Measurements from ENCODE around the gene CLTB.

CLTB gene

GRCh38 chr5:176400382-176401156 is 15.8 kb downstream of the CLTB start:
- DNase-seq: no peak

DNA sequence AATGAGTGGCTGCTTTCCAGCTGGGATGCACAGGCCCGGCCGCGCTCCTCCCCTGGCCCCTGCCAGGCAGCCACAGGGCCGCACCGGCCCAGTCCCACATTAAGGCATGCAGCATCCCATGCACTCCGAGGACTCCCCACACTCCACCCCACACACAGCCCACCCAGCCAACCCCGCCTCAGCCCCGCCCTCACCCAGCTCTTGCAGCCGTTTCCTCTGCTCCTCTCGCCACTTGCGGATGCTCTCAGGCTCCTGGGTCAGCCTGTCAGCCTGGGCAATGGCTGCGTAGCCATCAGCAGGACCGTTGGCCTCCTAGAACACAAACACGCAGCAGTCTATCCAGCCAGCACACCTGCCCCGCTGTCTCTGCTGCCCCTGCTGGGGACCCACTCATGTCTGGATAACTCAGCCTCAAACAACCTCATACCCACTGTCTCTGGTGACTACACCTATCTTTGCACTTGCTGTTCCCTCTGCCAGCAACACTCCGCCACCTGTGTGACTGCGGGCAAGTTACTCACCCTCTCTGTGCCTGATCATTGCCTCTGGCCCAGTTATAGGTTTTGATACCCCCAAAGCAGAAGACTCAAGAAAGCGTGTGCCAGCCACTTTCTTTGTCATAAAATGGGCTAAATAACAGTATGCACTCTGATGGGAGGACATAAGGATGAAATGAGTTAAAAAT is 18.5 kb downstream of the CLTB start:
- no peak for DNase-seq

DNA sequence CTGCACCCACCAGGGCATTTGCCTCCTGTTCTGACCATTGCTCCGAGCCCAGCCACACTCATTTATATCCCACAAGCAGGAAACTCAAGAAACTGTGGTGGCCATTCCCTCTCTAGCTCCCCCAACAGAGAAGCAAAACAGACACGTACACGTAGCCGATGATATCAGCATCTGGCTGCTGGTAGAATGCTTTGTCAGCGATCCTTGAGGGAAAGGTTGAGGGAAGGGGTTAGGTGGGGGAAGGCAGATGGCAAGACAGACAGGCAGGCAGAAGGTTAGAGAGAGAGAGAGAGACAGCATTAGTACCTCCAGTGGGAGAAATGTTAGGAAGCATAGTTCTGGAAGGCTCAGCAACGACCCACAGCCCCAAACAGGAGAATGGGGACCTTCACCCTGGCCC is 20.0 kb downstream of the CLTB start:
- DNase-seq: no peak

GRCh38 chr5:176394881-176395675 is 21.3 kb downstream of the CLTB start:
- no peak for DNase-seq

DNA sequence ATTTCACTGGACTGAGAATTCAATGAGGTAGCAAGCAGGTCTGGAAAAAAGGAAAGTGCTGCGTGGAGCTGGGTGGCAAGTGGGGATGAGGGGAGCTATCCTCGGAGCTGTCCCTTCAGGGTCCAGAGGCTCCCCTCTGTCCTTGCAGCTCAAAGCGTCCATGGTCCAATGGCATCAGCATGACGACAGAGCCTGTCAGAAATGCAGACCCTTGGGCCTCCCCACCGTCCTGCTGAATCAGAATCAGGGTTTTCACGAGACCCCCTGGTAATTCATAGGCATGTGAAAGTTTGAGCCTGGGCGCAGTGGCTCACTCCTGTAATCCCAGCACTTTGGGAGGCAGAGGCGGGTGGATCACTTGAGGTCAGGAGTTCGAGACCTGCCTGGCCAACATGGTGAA is 22.2 kb downstream of the CLTB start:
- DNase-seq: no peak

- DNase-seq: no peak
Measured at GRCh38 chr5:176392526-176392925, 23.8 kb downstream of the CLTB start.

- DNase-seq: no peak
Measured at GRCh38 chr5:176391999-176392398, 24.3 kb downstream of the CLTB start.

GRCh38 chr5:176391479-176391878 is 24.9 kb downstream of the CLTB start:
- DNase-seq: no peak

DNA sequence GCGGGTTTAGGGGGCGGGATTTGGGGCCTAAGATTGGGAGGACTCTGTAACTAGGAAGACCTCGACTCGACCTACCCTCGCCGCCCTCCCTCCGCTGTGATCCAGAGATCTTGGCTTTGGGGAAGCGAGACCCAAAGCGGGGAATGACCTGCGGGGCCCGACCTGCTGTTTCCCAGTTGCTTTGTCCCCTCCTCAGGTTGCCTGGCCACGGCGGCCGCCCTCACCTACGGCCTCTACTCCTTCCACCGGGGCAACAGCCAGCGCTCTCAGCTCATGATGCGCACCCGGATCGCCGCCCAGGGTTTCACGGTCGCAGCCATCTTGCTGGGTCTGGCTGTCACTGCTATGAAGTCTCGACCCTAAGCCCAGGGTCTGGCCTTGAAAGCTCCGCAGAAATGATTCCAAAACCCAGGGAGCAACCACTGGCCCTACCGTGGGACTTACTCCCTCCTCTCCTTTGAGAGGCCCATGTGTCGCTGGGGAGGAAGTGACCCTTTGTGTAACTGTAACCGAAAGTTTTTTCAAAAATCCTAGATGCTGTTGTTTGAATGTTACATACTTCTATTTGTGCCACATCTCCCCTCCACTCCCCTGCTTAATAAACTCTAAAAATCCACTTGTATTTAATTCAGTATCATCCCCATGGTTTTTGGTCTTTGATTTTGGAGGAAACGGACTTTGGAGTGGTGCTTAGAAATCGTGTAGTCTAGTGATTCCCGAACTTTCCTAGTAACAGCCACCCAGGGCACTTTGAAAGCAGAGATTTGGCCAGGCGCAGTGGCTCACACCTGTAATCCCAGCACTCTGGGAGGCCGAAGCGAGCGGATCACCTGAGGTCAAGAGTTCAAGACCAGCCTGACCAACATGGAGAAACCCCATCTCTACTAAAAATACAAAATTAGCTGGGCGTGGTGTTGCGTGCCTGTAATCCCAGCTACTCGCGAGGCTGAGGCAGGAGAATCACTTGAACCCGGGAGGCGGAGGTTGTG is 26.9 kb downstream of the CLTB start:
- DNase-seq: no peak

DNA sequence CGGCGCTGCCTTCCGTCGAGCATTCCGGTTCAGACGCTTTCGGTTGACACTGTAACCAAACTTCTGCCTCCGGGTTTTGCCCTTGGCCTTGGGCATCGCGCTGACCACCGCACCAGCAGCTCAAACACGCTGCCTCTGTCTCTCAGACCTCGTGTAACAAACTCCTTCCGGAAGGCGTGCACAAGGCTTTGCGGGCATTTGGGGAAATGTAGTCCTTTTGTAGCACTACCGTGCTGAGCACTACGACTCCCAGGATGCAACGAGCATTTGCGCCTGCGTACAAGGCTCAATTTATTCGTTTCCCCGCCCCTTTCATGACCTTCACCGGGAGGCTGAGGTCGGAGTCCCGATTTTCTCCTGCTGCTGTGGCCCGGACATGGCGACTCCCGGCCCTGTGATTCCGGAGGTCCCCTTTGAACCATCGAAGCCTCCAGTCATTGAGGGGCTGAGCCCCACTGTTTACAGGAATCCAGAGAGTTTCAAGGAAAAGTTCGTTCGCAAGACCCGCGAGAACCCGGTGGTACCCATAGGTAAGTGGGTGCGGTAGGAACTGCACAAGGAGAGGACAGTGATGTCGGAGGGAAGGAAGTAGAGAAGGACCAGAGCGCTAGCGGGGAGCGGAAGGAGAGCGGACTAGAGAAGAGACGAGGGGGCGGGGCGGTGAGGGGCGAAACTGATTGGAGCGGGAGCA is 27.8 kb downstream of the CLTB start, which contains the start of the genes HIGD2A and NOP16:
HIGD2A (plus strand) TSS at position 308 of the 691 bp plus-strand sequence; CDS start at position 377, 69 bp downstream.
NOP16 (minus strand) TSS at position 155 of the 691 bp plus-strand sequence; CDS start at position 96, 59 bp downstream.
- DNase-seq: peak; percentile 99

DNA sequence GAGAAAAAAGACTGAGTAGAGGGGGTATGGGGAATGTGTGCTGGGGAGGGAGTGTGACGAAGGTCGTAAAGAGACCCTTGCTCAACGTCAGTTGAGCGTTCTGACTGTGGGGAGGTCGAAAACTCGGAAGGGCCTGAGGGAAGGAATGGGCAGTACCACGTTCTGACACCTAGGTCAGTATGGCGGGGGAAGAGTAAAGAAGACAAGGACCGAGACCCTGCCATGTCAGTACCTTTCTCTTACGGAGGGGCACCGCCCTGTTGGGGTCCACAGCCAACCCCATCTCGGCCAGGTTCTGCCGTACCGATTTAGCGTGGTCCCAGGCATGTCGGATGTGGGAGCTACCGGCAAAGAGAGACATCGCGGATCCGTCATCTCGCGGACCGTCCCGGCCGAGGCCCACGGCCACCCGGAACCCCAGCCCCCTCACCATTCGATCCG is 28.3 kb downstream of the CLTB start:
- peak in 1 of 2 donors; percentile 4 for DNase-seq

GRCh38 chr5:176387384-176387925 is 28.9 kb downstream of the CLTB start:
- no peak for DNase-seq

- no peak for DNase-seq
Measured at GRCh38 chr5:176386491-176386890, 29.8 kb downstream of the CLTB start.

DNA sequence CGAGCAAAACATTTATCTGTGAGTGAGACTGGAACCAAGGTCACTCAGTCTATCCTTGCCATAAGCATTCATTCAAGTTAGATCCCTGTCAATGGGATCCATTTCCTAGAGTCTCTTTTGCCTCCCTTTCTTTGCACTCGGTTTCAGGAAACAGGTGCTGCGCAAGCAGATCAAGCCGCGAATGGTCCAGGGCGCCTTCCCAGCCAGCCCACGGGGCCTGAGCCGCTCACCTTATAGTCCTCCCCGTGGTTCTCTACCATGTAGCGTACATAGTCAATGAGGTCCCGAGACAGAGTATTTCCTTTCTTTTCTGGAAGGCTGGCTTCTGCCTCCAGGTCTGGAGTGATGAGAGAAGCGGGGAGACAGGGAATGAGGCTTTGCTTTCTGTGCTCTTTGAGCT is 31.3 kb downstream of the CLTB start:
- DNase-seq: no peak

DNA sequence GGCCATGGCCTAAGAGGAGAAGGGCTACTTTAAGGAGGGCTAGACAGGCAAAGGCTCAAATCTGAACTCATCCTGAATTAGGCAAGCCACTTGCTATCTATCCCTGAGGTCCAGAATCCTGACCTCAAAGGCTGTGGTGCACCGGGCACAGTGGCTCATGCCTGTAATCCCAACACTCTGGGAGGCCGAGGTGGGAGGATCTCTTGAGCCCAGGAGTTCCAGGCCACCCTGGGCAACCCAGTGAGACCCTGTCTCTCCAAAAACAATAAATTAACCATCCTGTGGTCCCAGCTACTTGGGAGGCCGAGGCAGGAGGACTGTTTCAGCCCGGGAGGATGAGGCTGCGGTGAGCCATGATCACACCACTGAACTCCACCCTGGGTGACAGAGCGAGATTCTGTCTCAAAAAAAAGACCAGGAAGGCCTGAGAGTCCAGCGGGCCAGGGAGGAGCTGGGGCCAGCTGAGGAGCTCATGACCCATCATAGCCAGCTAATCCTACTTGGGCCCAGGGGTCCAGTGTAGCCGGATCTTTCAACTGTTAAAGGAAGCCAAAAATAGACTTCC is 31.9 kb downstream of the CLTB start:
- no peak for DNase-seq

DNA sequence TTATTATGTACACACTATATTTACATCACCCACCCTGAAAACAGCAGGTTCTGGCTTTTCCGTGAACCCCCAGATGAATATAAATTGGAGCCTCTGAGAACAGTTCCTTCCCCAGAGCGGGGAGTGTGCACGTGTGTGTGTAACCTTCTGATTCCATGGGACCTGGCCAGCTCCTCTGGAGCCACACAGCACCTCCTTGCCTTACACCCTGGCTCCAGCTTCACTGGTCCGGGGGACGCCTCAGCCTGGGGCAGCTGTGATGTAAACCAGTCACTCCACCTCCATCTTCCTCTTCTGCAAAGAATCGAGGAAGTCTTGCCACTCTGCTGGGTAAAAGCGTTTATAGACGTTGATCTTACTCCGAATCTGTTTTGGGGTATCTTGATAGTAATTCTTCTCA is 32.4 kb downstream of the CLTB start:
- no peak for DNase-seq

- no peak for DNase-seq
Measured at GRCh38 chr5:176383248-176383905, 33.0 kb downstream of the CLTB start.

DNA sequence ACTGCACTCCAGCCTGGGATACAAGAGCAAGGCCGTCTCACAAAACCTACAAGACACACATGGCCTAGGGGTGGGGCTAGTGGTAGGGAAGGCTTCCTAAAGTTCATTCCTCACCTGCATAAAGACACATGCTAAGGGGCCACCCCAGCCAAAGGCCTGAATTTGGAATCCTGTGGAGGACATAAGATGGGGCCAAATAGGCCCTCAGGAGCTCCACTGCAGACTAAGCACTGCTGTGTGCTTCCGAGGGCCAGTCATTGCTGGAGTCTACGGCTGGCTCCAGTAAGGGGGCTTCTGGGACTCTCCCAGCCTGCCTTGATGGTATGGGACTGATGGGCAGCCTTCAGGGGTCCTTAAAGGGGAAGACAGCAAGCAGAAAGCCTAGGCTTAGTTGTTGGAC is 33.6 kb downstream of the CLTB start:
- DNase-seq: no peak

GRCh38 chr5:176381979-176382378 is 34.4 kb downstream of the CLTB start:
- DNase-seq: no peak

GRCh38 chr5:176381423-176381822 is 34.9 kb downstream of the CLTB start:
- DNase-seq: no peak
